Activated B cell treated with CpG ODN at 0.5 μM for 24 hours (primary cell): Measurements from ENCODE around the gene AP3S1. TPM values are rescaled to one million over a fixed set of nuclear protein-coding genes. Genes with fewer than 3 reads are reported as not detected.

ENCODE experiments used
- ATAC-seq: fragments of 200-7000 bp; cut with Tn5 transposase; one replicate; pipeline ENCODE4 v1.10.0; 2021; ENCODE audit warnings: low read depth, mild to moderate bottlenecking, moderate library complexity
- CTCF ChIA-PET: fragments of 350-600 bp; sonication (Branson Sonifier 250); formaldehyde crosslinking; loops from one replicate; lab custom pipeline; 2021; ENCODE audit warnings: antibody characterized with exemption; lab: Charles Lee
- POLR2A ChIA-PET: fragments of 350-600 bp; sonication (Branson Sonifier 250); formaldehyde crosslinking; loops from one replicate; lab custom pipeline; 2021; ENCODE audit warnings: antibody characterized with exemption; lab: Charles Lee
- DNase-seq: peaks from one replicate; pipeline ENCODE4 v3.0.0; 2022
- H3K27ac Mint-ChIP-seq: one replicate; pipeline ENCODE4 v1.8.0; 2020; ENCODE audit warnings: mixed read lengths
- H3K27me3 Mint-ChIP-seq: one replicate; pipeline ENCODE4 v1.8.0; 2021; ENCODE audit warnings: mixed read lengths
- H3K36me3 Mint-ChIP-seq: one replicate; pipeline ENCODE4 v1.8.0; 2021; ENCODE audit warnings: low read depth, mixed read lengths
- H3K4me1 Mint-ChIP-seq: one replicate; pipeline ENCODE4 v1.8.0; 2021; ENCODE audit warnings: mixed read lengths
- H3K4me3 Mint-ChIP-seq: one replicate; pipeline ENCODE4 v1.8.0; 2020; ENCODE audit warnings: mild to moderate bottlenecking, mixed read lengths
- H3K9me3 Mint-ChIP-seq: one replicate; pipeline ENCODE4 v1.8.0; 2020; ENCODE audit warnings: mixed read lengths
- CTCF ChIP-seq: fragments of 200-600 bp; IDR thresholded peaks from one replicate; pipeline ENCODE4 v1.8.0; 2022; ENCODE audit warnings: antibody characterized with exemption, mild to moderate bottlenecking
- intact Hi-C: fragments of 100-400 bp; cut with micrococcal nuclease; formaldehyde crosslinking; loops from one replicate; pipeline ENCODE4 v1.15.1; 2024
- total RNA-seq: library from RNA; stranded (reverse); gene quantifications from 2 replicates; pipeline ENCODE4 v1.2.3, GENCODE V29; 2022

AP3S1 gene
- total RNA-seq, result 41.5 and 43.2 TPM in 2 replicates

- peak; percentile 96 for DNase-seq
- H3K4me1 Mint-ChIP-seq, result peaks cover 67% of the 10 kb centered on the region
Measured at GRCh38 chr5:115841382-115842088, at the start of gene AP3S1, which contains the start of gene ATG12. Gene AP3S1 (plus strand): TSS chr5:115841935. CDS start chr5:115842038, 103 bp downstream. Gene ATG12 (minus strand): TSS chr5:115841565. CDS start chr5:115841552, 13 bp downstream.

GRCh38 chr5:115795700-115796099 lies 46.0 kb upstream of the AP3S1 start:
- Mint-ChIP-seq H3K9me3 (no peaks in the 10 kb centered on the region), H3K4me3 (no peak overlapping the region), H3K36me3 (no peaks in the 10 kb centered on the region), H3K27me3 (peaks cover 28% of the 10 kb centered on the region), H3K4me1 (no peaks in the 10 kb centered on the region), H3K27ac (no peak overlapping the region)
- intact Hi-C loops, result no loop called here
- CTCF ChIA-PET, result no interaction called here
- ATAC-seq (no peak), DNase-seq (no peak)
- POLR2A ChIA-PET, result no interaction called here
- TF ChIP-seq CTCF, result no peak

More at GRCh38 chr5:115841382-115842088, at the start of gene AP3S1, which contains the start of gene ATG12:
- ChIA-PET POLR2A (interaction anchor here (0.6 to 2.5 kb wide), 10 partner anchors 10 to 579 kb away, joined by 3 to 14 read pairs (median 7); partner anchors contain the start of genes COMMD10, FEM1C, PGGT1B and TICAM2), CTCF (interaction anchor here (0.7 to 2.7 kb wide), 3 partner anchors 10 to 532 kb away, joined by 3 to 15 read pairs (median 6); no protein-coding TSS in a partner anchor)
- Mint-ChIP-seq H3K9me3 (no peaks in the 10 kb centered on the region), H3K27ac (peak within 1 kb of the TSS; percentile 100), H3K36me3 (peaks cover 23% of the 10 kb centered on the region), H3K4me3 (peak within 1 kb of the TSS; percentile 98), H3K27me3 (no peaks in the 10 kb centered on the region)
- TF ChIP-seq CTCF, result no peak
- intact Hi-C loops, result loop anchor here (1.0 to 5.0 kb wide), 10 partner anchors 215 to 736 kb away; partner anchors contain the start of genes CCDC112, COMMD10, FEM1C and PGGT1B
- ATAC-seq, result peak; percentile 81

GRCh38 chr5:115796656-115797055 lies 45.1 kb upstream of the AP3S1 start:
- H3K36me3 Mint-ChIP-seq, result no peaks in the 10 kb centered on the region
- H3K27ac Mint-ChIP-seq, result no peak overlapping the region
- no peaks in the 10 kb centered on the region for H3K4me1 Mint-ChIP-seq
- intact Hi-C loops, result no loop called here
- no peak for ATAC-seq
- peaks cover 21% of the 10 kb centered on the region for H3K27me3 Mint-ChIP-seq
- ChIA-PET CTCF (no interaction called here), POLR2A (no interaction called here)
- H3K9me3 Mint-ChIP-seq, result no peaks in the 10 kb centered on the region
- TF ChIP-seq CTCF, result no peak
- no peak for DNase-seq
- H3K4me3 Mint-ChIP-seq, result no peak overlapping the region

- intact Hi-C loops, result no loop called here
- no peak for DNase-seq
- CTCF ChIA-PET, result no interaction called here
- Mint-ChIP-seq H3K4me3 (no peak overlapping the region), H3K4me1 (no peaks in the 10 kb centered on the region), H3K36me3 (no peaks in the 10 kb centered on the region), H3K9me3 (no peaks in the 10 kb centered on the region), H3K27me3 (peaks cover 10% of the 10 kb centered on the region), H3K27ac (no peak overlapping the region)
- POLR2A ChIA-PET, result no interaction called here
- TF ChIP-seq CTCF, result no peak
- no peak for ATAC-seq
Measured at GRCh38 chr5:115798252-115798651, 43.5 kb upstream of the AP3S1 start.

- H3K27me3 Mint-ChIP-seq, result peaks cover 10% of the 10 kb centered on the region
- no peak overlapping the region for H3K27ac Mint-ChIP-seq
- ChIA-PET POLR2A (no interaction called here), CTCF (no interaction called here)
- TF ChIP-seq CTCF, result no peak
- no peaks in the 10 kb centered on the region for H3K9me3 Mint-ChIP-seq
- H3K4me3 Mint-ChIP-seq, result no peak overlapping the region
- no peaks in the 10 kb centered on the region for H3K36me3 Mint-ChIP-seq
- DNase-seq (no peak), ATAC-seq (no peak)
- no peaks in the 10 kb centered on the region for H3K4me1 Mint-ChIP-seq
- intact Hi-C loops, result no loop called here
Measured at GRCh38 chr5:115800108-115800507, 41.6 kb upstream of the AP3S1 start.
